Measurements from ENCODE around the gene TAGLN2. TPM values are rescaled to one million over a fixed set of nuclear protein-coding genes. Genes with fewer than 3 reads are reported as not detected.

Gene TAGLN2
- total RNA-seq, 2 donors from 2014 or later: 457 to 593 TPM

DNA sequence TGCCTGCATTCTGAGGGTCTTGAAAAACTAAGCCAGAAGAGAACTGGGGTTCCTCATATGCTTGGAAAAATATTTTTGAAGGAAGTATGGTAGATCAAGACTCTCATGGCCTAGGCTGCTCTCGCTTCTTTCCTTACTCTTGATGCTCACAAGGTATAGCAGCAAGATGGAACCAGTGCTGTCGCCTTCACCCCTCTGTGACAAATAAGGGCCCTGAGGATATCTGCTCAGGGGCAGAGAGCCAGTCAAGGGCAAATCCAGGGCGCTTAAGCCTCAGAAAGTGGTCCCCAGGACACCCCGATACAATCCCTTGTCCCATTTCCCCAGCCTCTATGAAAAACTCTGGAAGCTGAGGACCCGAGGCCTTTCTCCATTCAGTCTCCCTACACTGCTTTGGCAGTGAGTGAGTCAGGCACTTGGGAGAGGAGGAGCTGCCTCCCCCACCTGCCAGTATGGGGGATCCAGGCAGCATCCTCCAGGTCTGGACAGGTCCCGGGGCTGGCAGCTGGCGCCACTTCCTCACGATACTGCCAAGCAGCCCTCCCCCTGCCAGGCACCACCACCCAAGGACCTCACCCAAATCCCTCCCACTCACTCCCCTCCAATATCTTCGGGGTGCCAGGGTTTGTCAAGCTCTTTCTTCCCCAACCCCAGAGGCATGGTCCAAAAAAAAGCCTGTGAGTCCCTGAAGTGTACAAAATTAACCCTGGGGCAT lies 18.8 kb upstream of the TAGLN2 start:
- Mint-ChIP-seq H3K27me3 (peaks cover 38% of the 10 kb centered on the region), H3K9me3 (no peaks in the 10 kb centered on the region), H3K4me1 (peaks cover 8% of the 10 kb centered on the region), H3K27ac (no peak overlapping the region), H3K4me3 (no peak overlapping the region), H3K36me3 (ENCODE audit: low read depth) (no peaks in the 10 kb centered on the region)
- no peak for ATAC-seq (replicated peaks)

DNA sequence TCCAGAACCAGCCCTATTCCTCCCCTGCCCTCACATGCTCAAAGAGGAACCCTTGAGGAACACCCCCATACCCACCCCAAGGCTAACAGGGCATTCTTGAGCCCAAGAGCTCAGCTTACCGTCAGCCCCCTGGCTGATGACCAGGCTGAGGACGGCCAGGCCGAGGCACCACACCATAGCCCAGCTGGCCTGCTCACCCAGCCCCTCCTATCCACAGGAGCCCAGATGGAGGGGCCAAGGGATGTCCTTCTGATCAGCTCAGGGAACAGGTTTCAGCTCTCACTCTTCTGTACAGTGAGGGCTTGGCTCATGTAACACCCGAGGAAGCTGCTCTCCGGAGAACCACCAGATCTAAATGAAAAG lies 18.0 kb upstream of the TAGLN2 start:
- H3K4me3 Mint-ChIP-seq: no peak overlapping the region
- peaks cover 46% of the 10 kb centered on the region for H3K27me3 Mint-ChIP-seq
- no peak for ATAC-seq (replicated peaks)

DNA sequence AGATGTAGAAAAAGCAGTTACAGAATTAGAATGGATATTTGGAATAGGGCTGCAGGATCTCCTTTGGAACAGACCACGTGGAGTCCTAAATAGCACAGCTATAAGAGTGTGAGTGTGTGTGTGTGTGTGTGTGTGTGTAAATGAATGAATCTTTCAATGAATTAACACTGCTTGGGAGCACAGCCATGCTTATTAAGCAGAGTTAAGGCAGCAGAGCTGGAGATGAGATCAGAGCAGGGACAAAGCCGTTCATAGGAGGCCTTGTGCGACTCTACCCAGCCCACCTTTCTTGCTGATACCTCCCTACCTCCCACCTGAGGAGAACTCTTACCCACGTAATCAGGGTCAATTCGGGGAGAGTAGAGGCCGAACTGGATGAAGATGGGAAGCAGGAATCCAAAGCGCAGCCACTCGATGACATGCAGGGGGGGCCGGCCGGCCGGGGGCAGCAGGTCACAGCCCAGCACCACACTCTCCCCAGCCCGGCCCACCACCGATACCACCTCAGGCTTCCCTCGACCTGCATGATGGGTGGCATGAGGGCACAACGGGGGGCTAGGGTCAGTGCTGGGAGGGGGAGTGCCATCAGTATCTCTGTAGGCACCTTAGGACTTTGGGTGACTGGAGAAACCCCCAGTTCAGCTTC lies 17.4 kb upstream of the TAGLN2 start:
- no peak for ATAC-seq (replicated peaks)
- H3K27ac Mint-ChIP-seq: no peak overlapping the region
- no peaks in the 10 kb centered on the region for H3K9me3 Mint-ChIP-seq
- H3K4me3 Mint-ChIP-seq: no peak overlapping the region
- H3K27me3 Mint-ChIP-seq: peaks cover 47% of the 10 kb centered on the region
- no peaks in the 10 kb centered on the region for H3K36me3 Mint-ChIP-seq (ENCODE audit: low read depth)
- H3K4me1 Mint-ChIP-seq: peaks cover 8% of the 10 kb centered on the region

More for the DNA sequence above, 18.0 kb upstream of the TAGLN2 start:
- H3K9me3 Mint-ChIP-seq: no peaks in the 10 kb centered on the region
- H3K4me1 Mint-ChIP-seq: peaks cover 8% of the 10 kb centered on the region
- no peak overlapping the region for H3K27ac Mint-ChIP-seq
- no peaks in the 10 kb centered on the region for H3K36me3 Mint-ChIP-seq (ENCODE audit: low read depth)

DNA sequence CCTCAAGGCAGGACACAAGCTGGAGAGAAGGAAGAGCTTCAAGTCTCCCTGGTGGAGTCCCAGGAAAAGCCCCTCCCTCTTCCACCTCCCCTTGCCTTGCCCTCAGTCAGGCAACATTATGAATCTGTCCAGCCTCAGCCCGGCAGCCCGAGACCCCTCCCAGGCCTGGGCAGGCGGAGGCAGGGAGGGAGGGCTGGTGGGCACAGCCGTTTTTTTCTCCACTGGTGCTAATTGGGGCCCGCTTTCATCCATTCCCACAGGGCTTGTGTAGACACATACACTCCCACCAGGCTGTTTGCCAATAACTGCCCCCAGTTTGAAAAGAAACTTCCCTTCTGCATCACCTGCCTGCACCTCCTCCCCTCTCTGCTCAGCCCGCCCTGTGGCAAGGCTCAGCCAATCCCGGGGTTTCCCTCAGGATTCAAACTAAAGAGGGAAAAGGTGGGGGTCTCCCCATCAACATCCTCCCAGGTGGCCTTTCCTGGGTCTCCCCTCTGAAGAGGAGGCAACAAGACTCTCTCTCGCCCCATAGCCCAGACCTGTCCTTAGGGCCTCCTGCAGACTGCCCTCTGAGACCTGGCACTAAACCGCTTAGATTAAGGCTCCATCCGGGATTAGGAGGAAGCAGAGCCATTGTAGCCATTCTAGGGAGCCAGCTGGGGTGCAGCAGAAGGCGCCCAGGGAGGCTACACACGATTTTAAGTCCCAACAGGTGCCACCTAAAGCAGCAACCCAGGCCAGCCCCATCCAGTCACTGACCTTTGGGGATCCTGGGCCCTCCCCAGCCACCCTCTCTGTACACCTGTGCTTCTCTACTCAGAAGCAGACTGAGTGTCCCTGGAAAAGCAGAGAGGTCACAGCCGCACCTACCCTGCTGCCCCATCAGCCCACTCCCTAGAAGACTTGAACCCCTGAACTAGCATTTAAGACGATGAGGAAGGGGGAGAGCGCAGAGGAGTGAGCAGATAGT lies 16.6 kb upstream of the TAGLN2 start:
- H3K4me3 Mint-ChIP-seq: no peak overlapping the region
- H3K36me3 Mint-ChIP-seq (ENCODE audit: low read depth): no peaks in the 10 kb centered on the region
- H3K27me3 Mint-ChIP-seq: peaks cover 47% of the 10 kb centered on the region

DNA sequence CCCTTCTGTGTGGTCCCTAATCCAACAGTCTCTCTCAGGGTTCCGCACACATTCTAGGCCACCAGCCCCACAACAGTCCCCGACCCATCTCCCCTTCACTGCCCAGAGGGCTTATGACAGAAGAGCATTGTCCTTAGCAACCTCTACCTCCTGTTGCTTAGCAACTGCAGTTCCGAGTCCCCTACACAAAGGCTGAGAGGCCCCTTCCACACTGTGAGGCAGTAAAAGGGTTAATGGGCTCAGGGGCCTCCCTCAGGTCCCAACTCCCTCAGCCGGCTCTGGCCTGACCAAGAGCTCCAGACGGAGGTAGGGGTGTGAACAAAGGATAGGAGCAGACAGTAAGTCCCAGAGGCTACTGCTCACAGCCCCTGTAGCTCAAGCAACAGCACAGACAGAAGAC lies 15.8 kb upstream of the TAGLN2 start:
- Mint-ChIP-seq H3K4me3 (no peak overlapping the region), H3K36me3 (ENCODE audit: low read depth) (no peaks in the 10 kb centered on the region), H3K4me1 (peaks cover 8% of the 10 kb centered on the region), H3K27ac (no peak overlapping the region), H3K9me3 (no peaks in the 10 kb centered on the region), H3K27me3 (peaks cover 47% of the 10 kb centered on the region)
- no peak for ATAC-seq (replicated peaks)

More for the DNA sequence above, 16.6 kb upstream of the TAGLN2 start:
- Mint-ChIP-seq H3K27ac (no peak overlapping the region), H3K9me3 (no peaks in the 10 kb centered on the region), H3K4me1 (peaks cover 8% of the 10 kb centered on the region)
- ATAC-seq (replicated peaks): no peak

DNA sequence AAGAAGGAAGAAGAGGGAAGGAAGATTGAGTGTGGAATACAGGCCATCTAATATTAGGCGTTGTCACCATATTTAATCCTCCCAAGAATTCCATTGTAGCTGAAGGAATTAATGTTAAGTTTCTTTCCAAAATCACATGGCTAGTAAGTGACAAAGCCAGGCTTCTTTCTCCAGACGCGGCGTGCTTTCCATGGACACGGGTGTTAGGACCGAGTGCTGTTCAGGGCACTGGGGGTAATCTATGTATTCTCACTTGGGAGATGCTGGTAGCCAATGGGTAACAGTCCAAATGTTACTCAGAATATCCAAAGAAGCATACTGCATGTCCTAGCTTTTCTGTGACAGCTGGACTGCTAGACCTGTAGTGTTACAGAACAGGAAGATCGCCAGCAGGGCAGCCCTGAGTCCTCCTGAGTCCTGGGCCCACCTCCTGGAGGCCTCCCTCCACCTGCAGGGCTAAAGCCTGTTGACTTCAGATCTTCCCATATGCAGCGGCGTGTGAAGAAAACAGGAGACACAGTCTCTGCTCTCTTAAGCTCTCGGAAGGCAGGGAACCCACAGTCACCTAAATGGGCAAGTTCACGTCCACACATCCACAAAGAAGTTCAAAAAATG lies 14.8 kb upstream of the TAGLN2 start:
- H3K4me3 Mint-ChIP-seq: no peak overlapping the region
- no peak for ATAC-seq (replicated peaks)
- no peaks in the 10 kb centered on the region for H3K9me3 Mint-ChIP-seq
- H3K27me3 Mint-ChIP-seq: peaks cover 43% of the 10 kb centered on the region
- peaks cover 4% of the 10 kb centered on the region for H3K4me1 Mint-ChIP-seq
- no peak overlapping the region for H3K27ac Mint-ChIP-seq
- no peaks in the 10 kb centered on the region for H3K36me3 Mint-ChIP-seq (ENCODE audit: low read depth)

DNA sequence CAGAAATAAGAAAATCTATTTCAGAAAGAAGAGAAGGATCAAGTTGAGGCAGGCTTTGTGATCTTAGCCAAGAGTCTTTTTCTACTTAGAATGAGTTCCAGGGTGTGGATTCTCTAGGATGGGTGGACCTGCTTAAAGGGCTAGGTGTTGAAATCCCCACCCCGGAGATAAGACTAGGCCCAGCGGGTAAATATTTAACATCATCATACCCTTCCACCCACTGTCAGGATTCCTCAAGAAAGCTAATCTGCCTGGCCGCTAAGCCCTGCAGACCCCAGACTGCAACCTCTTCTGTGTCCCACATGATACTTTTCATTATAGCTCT lies 14.3 kb upstream of the TAGLN2 start:
- Mint-ChIP-seq H3K36me3 (ENCODE audit: low read depth) (no peaks in the 10 kb centered on the region), H3K9me3 (no peaks in the 10 kb centered on the region)

DNA sequence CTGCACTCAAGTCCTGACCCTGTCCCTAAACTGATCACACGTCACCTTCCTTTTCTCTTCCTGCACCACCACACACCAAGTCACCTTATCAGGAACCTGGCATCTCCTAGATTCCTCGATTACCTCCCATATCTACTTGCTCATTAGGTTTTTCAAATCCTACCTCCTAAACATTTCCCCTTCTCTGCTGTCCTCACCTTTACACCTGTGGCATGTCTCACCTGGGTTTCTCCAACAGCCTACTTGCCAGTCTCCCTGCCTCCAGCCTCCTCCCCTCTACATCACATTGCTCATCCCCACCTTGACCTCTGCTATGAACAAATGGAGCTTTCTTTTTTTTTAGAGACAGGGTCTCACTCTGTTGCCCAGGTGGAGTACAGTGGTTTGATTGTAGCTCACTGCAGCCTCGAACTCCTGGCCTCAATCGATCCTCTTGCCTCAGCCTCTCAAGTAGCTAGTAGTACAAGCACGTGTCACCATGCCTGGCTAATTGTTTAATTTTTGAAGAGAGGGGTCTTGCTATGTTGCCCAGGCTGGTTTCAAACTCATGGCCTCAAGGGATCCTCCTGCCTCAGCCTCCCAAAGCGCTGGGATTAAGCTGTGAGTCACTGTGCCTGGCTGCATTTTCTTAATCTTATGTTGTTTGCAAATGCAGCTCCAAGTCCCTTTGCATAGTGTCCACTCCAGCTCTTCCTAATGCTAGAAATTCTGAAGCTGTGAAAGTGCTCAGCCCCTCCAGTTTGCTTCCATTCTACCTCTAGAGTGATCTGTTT lies 13.8 kb upstream of the TAGLN2 start:
- ATAC-seq (replicated peaks): no peak
- H3K27me3 Mint-ChIP-seq: peaks cover 34% of the 10 kb centered on the region
- H3K4me3 Mint-ChIP-seq: no peak overlapping the region
- no peaks in the 10 kb centered on the region for H3K4me1 Mint-ChIP-seq
- H3K27ac Mint-ChIP-seq: peak overlapping the region; percentile 12
- no peaks in the 10 kb centered on the region for H3K36me3 Mint-ChIP-seq (ENCODE audit: low read depth)
- no peaks in the 10 kb centered on the region for H3K9me3 Mint-ChIP-seq

More for the DNA sequence above, 14.3 kb upstream of the TAGLN2 start:
- Mint-ChIP-seq H3K4me1 (no peaks in the 10 kb centered on the region), H3K27me3 (peaks cover 38% of the 10 kb centered on the region), H3K4me3 (no peak overlapping the region), H3K27ac (no peak overlapping the region)
- ATAC-seq (replicated peaks): no peak

DNA sequence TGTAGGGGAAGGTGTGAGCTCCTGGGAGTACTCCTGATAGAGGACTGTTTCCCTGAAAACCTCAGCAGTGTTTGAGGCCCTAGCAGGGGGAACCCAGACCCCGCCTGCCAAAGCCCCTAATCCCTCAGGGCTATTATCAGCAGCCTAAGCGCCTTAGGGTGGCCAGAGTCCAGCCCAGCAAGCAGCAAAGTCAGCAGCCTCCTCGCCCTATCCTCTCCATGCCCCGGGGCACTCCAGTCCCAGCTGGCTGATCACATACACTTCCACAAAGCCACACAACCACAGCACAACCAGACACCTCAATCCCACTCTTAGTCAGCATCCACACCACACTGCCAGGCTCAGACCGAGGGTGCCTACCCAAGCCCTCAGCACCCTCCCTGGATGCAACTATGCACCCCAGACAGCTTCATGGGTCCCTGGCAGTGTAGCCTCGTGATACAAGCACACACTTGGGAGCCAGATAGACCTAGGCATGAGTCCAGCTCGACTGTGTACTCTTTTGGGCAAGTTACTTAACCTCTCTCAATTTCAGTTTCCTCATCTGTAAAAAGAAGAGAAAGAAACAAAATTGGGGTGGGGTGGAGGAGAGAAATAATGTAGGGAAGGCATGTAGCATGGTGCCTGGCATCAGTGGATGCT lies 13.0 kb upstream of the TAGLN2 start:
- H3K27me3 Mint-ChIP-seq: peaks cover 28% of the 10 kb centered on the region
- peak overlapping the region; percentile 66 for H3K27ac Mint-ChIP-seq

DNA sequence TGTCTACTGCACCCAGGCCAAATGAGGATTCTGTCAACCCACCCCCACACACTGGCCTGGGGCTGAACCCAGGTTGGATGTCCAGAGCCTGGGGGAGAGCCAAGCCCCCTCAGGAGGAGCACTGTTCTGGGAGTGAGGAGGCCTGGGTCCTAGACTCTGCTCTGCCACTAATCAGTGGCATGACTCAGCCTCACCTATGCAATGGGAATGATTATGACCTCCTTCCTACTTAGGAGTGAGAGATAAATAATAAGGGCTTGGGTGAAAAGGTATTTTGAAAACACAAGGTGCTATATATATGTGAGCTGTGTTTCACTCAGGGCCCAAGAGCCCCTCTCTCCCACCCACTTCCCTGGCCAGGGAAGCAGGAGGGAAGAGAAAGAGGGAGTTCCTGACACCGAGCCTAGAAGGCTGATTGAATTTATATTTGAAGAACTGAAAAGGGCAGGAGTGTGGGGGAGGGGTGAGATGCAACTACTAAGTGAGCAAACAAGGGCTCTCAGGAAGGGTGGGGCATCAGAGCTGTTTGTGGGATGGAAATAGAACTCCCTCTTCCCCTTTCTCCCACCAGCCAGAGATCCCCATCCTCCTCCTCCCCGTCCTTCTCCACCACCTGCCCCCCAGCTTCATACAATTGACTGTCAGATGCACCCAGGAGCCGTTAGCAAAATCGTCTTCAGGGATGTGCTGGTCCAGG lies 11.9 kb upstream of the TAGLN2 start:
- Mint-ChIP-seq H3K4me3 (no peak overlapping the region), H3K9me3 (no peaks in the 10 kb centered on the region), H3K27me3 (peaks cover 21% of the 10 kb centered on the region), H3K27ac (no peak overlapping the region), H3K36me3 (ENCODE audit: low read depth) (no peaks in the 10 kb centered on the region), H3K4me1 (no peaks in the 10 kb centered on the region)
- ATAC-seq (replicated peaks): no peak

More for the DNA sequence above, 13.0 kb upstream of the TAGLN2 start:
- ATAC-seq (replicated peaks): peak; percentile 65
- Mint-ChIP-seq H3K36me3 (ENCODE audit: low read depth) (no peaks in the 10 kb centered on the region), H3K4me3 (no peak overlapping the region), H3K4me1 (no peaks in the 10 kb centered on the region), H3K9me3 (no peaks in the 10 kb centered on the region)

DNA sequence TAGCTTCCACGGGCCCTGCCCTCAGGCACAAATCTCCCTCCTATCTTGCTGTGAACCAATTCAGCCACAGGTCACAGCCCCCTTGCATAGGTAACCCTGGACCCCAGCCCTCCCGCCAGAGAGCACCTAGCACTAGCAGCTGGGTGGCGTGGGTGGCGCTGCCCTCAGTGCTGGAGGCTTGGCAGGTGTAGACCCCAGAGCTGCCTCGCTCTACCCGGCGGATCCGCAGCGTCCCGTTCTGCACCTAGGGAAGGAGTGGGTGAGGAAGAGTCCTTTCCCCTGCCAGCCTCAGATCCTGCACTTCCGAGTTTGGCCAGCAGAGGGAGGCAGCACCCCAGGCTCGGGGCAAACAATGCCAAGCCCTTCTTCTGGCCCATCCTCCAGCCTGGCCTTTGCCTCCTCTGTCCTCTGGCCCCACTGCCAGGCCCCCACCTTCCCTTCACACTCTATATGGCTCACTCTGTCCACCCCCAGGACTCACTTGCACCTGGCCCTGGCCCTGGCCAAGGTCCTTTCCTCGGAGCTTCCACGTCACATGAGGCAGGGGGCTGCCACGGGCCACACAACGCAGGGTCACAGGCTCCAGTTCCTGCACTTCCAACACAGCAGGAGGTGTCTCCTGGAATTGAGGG lies 11.1 kb upstream of the TAGLN2 start:
- H3K4me3 Mint-ChIP-seq: no peak overlapping the region
- H3K9me3 Mint-ChIP-seq: no peaks in the 10 kb centered on the region
- no peaks in the 10 kb centered on the region for H3K36me3 Mint-ChIP-seq (ENCODE audit: low read depth)
- peak; percentile 80 for ATAC-seq (replicated peaks)
- peaks cover 18% of the 10 kb centered on the region for H3K27me3 Mint-ChIP-seq
- no peak overlapping the region for H3K27ac Mint-ChIP-seq
- no peaks in the 10 kb centered on the region for H3K4me1 Mint-ChIP-seq

DNA sequence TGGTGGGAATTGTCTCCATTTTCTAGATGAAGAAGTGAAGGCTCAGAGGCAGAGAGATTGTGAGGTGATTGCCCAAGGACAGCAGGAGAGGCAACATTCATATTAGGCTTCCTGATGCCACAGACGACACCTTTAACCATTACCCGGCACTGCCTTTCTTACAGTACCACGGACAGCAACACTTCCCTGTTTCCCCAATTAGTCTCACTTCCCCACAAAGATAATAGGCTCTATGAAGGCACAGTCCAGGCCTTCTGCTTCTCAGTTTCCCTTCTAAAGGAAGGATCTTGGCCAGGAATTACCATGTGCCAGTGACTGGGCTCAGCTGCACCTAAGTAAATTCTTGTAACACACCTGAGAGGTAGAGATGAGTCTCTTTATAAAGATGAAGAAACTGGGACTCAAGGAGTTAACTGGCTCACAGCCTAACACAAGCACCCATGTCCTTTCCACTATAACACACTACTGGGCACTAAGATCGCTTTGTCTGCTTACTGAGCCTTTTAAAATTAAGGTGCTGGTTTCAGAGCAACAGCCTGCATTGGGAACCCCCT lies 10.5 kb upstream of the TAGLN2 start:
- H3K27ac Mint-ChIP-seq: no peak overlapping the region
- H3K9me3 Mint-ChIP-seq: no peaks in the 10 kb centered on the region
- H3K27me3 Mint-ChIP-seq: peaks cover 14% of the 10 kb centered on the region
- H3K4me3 Mint-ChIP-seq: no peak overlapping the region
- no peaks in the 10 kb centered on the region for H3K36me3 Mint-ChIP-seq (ENCODE audit: low read depth)
- ATAC-seq (replicated peaks): no peak
- H3K4me1 Mint-ChIP-seq: no peaks in the 10 kb centered on the region

All from activated T-helper 17 cell treated with anti-CD3 and anti-CD28 coated beads, Interleukin-2, amount 50 U/mL, for 72 hours (primary cell).